ENCODE results near the gene GPSM1.

- no peak for TF ChIP-seq EZH2 (IDR thresholded peaks at IDR 0.05; ENCODE audit: borderline replicate concordance)
- no peak for TF ChIP-seq CTCF (IDR thresholded peaks at IDR 0.05; ENCODE audit: poor library complexity)
- TF ChIP-seq EZH2phosphoT487 (IDR thresholded peaks at IDR 0.05; ENCODE audit: low read depth, severe bottlenecking, unreplicated experiment), result no peak
Observed at GRCh38 chr9:136405481-136405880, 78.1 kb downstream of the GPSM1 start.
